HEK293T (cell line): ENCODE results near the gene CCDC33.
A peak's percentile ranks its signal among the peaks of the same experiment; 100 is the strongest.

ENCODE experiments used
- CTCF ChIA-PET: fragments of 350-600 bp; formaldehyde crosslinking; extraction: SDS; loops from one replicate; lab custom pipeline; 2021; ENCODE audit warnings: antibody characterized with exemption, inconsistent platforms; lab: Yijun Ruan, JAX
- POLR2A ChIA-PET: fragments of 350-600 bp; formaldehyde crosslinking; extraction: SDS; loops from one replicate; lab custom pipeline; 2020; ENCODE audit warnings: antibody characterized with exemption, inconsistent platforms; lab: Yijun Ruan, JAX
- DNase-seq: peaks from one replicate; pipeline ENCODE4 v3.0.0; 2012; ENCODE audit warnings: mixed read lengths; ENCODE audit errors: extremely low spot score
- ARNT ChIP-seq: fragments of 450-650 bp; IDR thresholded peaks from 2 replicates; pipeline ENCODE4 v1.6.1; 2017; ENCODE audit warnings: mild to moderate bottlenecking
- BHLHE40 ChIP-seq: fragments of 450-650 bp; IDR thresholded peaks from 2 replicates; pipeline ENCODE4 v1.6.1; 2016; ENCODE audit warnings: mild to moderate bottlenecking, moderate library complexity, borderline replicate concordance
- CTBP1 ChIP-seq: fragments of 450-650 bp; IDR thresholded peaks from 2 replicates; pipeline ENCODE4 v1.6.1; 2016; ENCODE audit warnings: borderline replicate concordance
- ELF4 ChIP-seq: fragments of 450-650 bp; IDR thresholded peaks from 2 replicates; pipeline ENCODE4 v1.6.1; 2017; ENCODE audit warnings: antibody characterized with exemption
- FOXA1 ChIP-seq: fragments of 450-650 bp; IDR thresholded peaks from 2 replicates; pipeline ENCODE4 v1.6.1; 2016; ENCODE audit warnings: mild to moderate bottlenecking
- FOXK2 ChIP-seq: fragments of 450-650 bp; IDR thresholded peaks from 2 replicates; pipeline ENCODE4 v1.6.1; 2016; ENCODE audit warnings: mild to moderate bottlenecking
- FOXM1 ChIP-seq: fragments of 450-650 bp; IDR thresholded peaks from 2 replicates; pipeline ENCODE4 v1.6.1; 2017; ENCODE audit warnings: mild to moderate bottlenecking, borderline replicate concordance
- HDGF ChIP-seq: fragments of 450-650 bp; IDR thresholded peaks from 2 replicates; pipeline ENCODE4 v1.6.1; 2017; ENCODE audit warnings: antibody characterized with exemption, borderline replicate concordance
- L3MBTL2 ChIP-seq: fragments of 450-650 bp; conservative IDR thresholded peaks from 2 replicates; pipeline ENCODE4 v1.6.1; 2016; ENCODE audit warnings: mild to moderate bottlenecking
- LEF1 ChIP-seq: fragments of 450-650 bp; IDR thresholded peaks from 2 replicates; pipeline ENCODE4 v1.6.1; 2017; ENCODE audit warnings: mild to moderate bottlenecking, borderline replicate concordance
- NFRKB ChIP-seq: fragments of 450-650 bp; IDR thresholded peaks from 2 replicates; pipeline ENCODE4 v1.6.1; 2016; ENCODE audit warnings: mild to moderate bottlenecking, moderate library complexity
- PKNOX1 ChIP-seq: fragments of 450-650 bp; IDR thresholded peaks from 2 replicates; pipeline ENCODE4 v1.6.1; 2016
- SP1 ChIP-seq: fragments of 450-650 bp; IDR thresholded peaks from 2 replicates; pipeline ENCODE4 v1.6.1; 2017
- SUZ12 ChIP-seq: fragments of 450-650 bp; IDR thresholded peaks from 2 replicates; pipeline ENCODE4 v1.6.1; 2016; ENCODE audit warnings: mild to moderate bottlenecking
- TARDBP ChIP-seq: fragments of 450-650 bp; IDR thresholded peaks from 2 replicates; pipeline ENCODE4 v1.6.1; 2016
- ZNF384 ChIP-seq: fragments of 450-650 bp; IDR thresholded peaks from 2 replicates; pipeline ENCODE4 v1.6.1; 2016

The CCDC33 gene

GRCh38 chr15:74381190-74381453 lies 145.0 kb downstream of the CCDC33 start:
- no peak for DNase-seq
- ChIA-PET CTCF (interaction anchor here (0.8 to 3.3 kb wide), 2 partner anchors 59 to 61 kb away, joined by 3 to 17 read pairs; no protein-coding TSS in a partner anchor), POLR2A (no interaction called here)
- TF ChIP-seq HDGF: no peak

GRCh38 chr15:74381481-74381880 lies 145.4 kb downstream of the CCDC33 start:
- ChIA-PET CTCF (interaction anchor here (0.8 to 3.3 kb wide), 4 partner anchors 8 to 98 kb away, joined by 3 to 17 read pairs (median 6); no protein-coding TSS in a partner anchor), POLR2A (interaction anchor here (0.7 kb wide), 1 partner anchor 39 kb away, joined by 3 read pairs; no protein-coding TSS in a partner anchor)
- no peak for TF ChIP-seq ARNT
- TF ChIP-seq BHLHE40: no peak
- no peak for TF ChIP-seq LEF1
- no peak for TF ChIP-seq CTBP1
- no peak for TF ChIP-seq ZNF384
- no peak for TF ChIP-seq FOXM1
- TF ChIP-seq TARDBP: no peak
- TF ChIP-seq SUZ12: no peak
- TF ChIP-seq NFRKB: no peak
- no peak for TF ChIP-seq L3MBTL2
- no peak for TF ChIP-seq SP1
- TF ChIP-seq FOXA1: no peak
- no peak for TF ChIP-seq ELF4
- TF ChIP-seq FOXK2: no peak
- no peak for DNase-seq

- TF ChIP-seq PKNOX1: peak; percentile 80
- TF ChIP-seq TARDBP: no peak
- no peak for TF ChIP-seq L3MBTL2
- TF ChIP-seq SP1: no peak
- no peak for TF ChIP-seq CTBP1
- TF ChIP-seq HDGF: no peak
- no peak for TF ChIP-seq LEF1
- no peak for TF ChIP-seq FOXA1
- no peak for TF ChIP-seq SUZ12
- no peak for TF ChIP-seq FOXK2
- TF ChIP-seq ARNT: no peak
- no peak for TF ChIP-seq BHLHE40
- TF ChIP-seq FOXM1: 0 out of 2 replicates have a peak, but pooled peaks have one; percentile 26
- TF ChIP-seq ZNF384: no peak
- DNase-seq: peak; percentile 94
- POLR2A ChIA-PET: interaction anchor here (0.7 to 1.3 kb wide), 3 partner anchors 38 to 163 kb away, joined by 3 to 5 read pairs (median 3); partner anchors contain the start of gene UBL7
- CTCF ChIA-PET: interaction anchor here (0.6 to 3.3 kb wide), 11 partner anchors 9 to 378 kb away, joined by 3 to 19 read pairs (median 4); partner anchors contain the start of gene ARID3B
Observed at GRCh38 chr15:74382004-74382816, 146.1 kb downstream of the CCDC33 start.

GRCh38 chr15:74383286-74383685 lies 147.2 kb downstream of the CCDC33 start:
- DNase-seq: no peak
- ChIA-PET POLR2A (interaction anchor here (1.3 to 3.3 kb wide), 2 partner anchors 77 to 78 kb away, joined by 5 to 13 read pairs; partner anchors contain the start of gene UBL7), CTCF (interaction anchor here (1.3 to 3.3 kb wide), 3 partner anchors 56 to 249 kb away, joined by 3 to 19 read pairs (median 17); no protein-coding TSS in a partner anchor)
- TF ChIP-seq TARDBP (no peak), FOXM1 (no peak), NFRKB (no peak), L3MBTL2 (no peak), LEF1 (no peak), FOXK2 (no peak), ZNF384 (no peak), CTBP1 (no peak), FOXA1 (no peak), ARNT (no peak), HDGF (no peak), SUZ12 (no peak), ELF4 (no peak), BHLHE40 (no peak), SP1 (no peak), PKNOX1 (no peak)

- no peak for DNase-seq
- ChIA-PET POLR2A (interaction anchor here (1.9 to 3.3 kb wide), 3 partner anchors 50 to 231 kb away, joined by 4 to 13 read pairs (median 6); partner anchors contain the start of genes CLK3 and UBL7), CTCF (interaction anchor here (0.9 to 3.3 kb wide), 4 partner anchors 11 to 58 kb away, joined by 3 to 19 read pairs (median 11); partner anchors contain the start of gene SEMA7A)
- TF ChIP-seq SUZ12: no peak
- TF ChIP-seq HDGF: no peak
- TF ChIP-seq FOXK2: no peak
- TF ChIP-seq LEF1: no peak
- TF ChIP-seq PKNOX1: no peak
Observed at GRCh38 chr15:74383695-74384565, 147.8 kb downstream of the CCDC33 start.
